ENCODE results near the gene SHOC1.
A peak's percentile ranks its signal among the peaks of the same experiment; 100 is the strongest.

The SHOC1 gene

GRCh38 chr9:111789881-111790280 is 4.9 kb downstream of the SHOC1 start:
- peak; percentile 27 for FAIRE-seq
- no peak for TF ChIP-seq POLR2A (IDR thresholded peaks at IDR 0.05; ENCODE audit: low read depth, low read length)
- DNase-seq (ENCODE audit: insufficient read length, low spot score): no peak

DNA sequence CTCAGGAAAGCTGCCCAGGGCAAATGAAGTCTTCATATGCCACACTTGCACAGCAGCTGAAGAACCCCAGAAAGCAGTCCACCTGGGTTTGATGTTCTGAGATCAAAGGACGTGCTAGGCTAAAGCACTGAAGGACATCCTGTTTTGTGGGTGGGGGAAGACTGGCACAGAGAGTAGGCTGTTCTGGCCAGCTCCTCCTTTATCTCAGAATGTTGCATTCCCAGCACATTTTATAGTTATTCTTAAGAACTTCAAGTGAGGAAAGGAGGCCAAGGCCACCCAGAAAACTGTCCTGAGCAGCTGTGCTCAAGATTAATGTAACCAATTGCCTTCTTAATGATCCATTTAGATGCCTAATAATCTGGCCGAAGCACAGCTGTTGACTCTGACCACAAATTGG is 10.9 kb downstream of the SHOC1 start:
- no peak for TF ChIP-seq POLR2A (IDR thresholded peaks at IDR 0.05; ENCODE audit: low read depth, low read length)
- FAIRE-seq (no peak), DNase-seq (ENCODE audit: insufficient read length, low spot score) (no peak)

DNA sequence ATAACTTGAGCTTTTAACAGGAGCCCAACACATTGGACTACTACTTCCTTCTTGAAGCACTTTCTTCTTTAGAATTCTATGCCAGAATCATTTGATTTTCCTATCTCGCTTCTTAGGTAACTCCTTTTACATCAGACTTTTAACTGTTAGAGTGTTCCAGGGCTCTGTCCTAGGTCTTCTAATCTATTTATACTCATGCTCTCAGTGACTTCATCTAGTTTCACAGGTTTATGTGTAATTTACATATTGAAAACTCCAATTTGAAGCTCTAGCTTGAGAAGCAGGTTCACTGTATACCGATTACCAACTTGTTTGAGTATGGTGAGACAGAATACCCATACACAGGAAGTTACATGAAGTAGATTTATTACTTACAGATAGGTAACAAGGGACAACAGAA is 11.3 kb downstream of the SHOC1 start:
- FAIRE-seq (no peak), DNase-seq (ENCODE audit: insufficient read length, low spot score) (no peak)
- TF ChIP-seq POLR2A (IDR thresholded peaks at IDR 0.05; ENCODE audit: low read depth, low read length): no peak

- FAIRE-seq: no peak
- DNase-seq (ENCODE audit: insufficient read length, low spot score): no peak
- no peak for TF ChIP-seq POLR2A (IDR thresholded peaks at IDR 0.05; ENCODE audit: low read depth, low read length)
Measured at GRCh38 chr9:111766066-111766465, 28.7 kb downstream of the SHOC1 start.

- no peak for TF ChIP-seq POLR2A (IDR thresholded peaks at IDR 0.05; ENCODE audit: low read depth, low read length)
- DNase-seq (ENCODE audit: insufficient read length, low spot score) (no peak), FAIRE-seq (no peak)
Measured at GRCh38 chr9:111762556-111762955, 32.2 kb downstream of the SHOC1 start.

GRCh38 chr9:111759762-111760639 is 34.7 kb downstream of the SHOC1 start:
- DNase-seq (ENCODE audit: insufficient read length, low spot score) (peak; percentile 10), FAIRE-seq (peak; percentile 96)
- TF ChIP-seq POLR2A (IDR thresholded peaks at IDR 0.05; ENCODE audit: low read depth, low read length): no peak

GRCh38 chr9:111754800-111755199 is 39.9 kb downstream of the SHOC1 start:
- no peak for TF ChIP-seq POLR2A (IDR thresholded peaks at IDR 0.05; ENCODE audit: low read depth, low read length)
- FAIRE-seq (no peak), DNase-seq (ENCODE audit: insufficient read length, low spot score) (no peak)

DNA sequence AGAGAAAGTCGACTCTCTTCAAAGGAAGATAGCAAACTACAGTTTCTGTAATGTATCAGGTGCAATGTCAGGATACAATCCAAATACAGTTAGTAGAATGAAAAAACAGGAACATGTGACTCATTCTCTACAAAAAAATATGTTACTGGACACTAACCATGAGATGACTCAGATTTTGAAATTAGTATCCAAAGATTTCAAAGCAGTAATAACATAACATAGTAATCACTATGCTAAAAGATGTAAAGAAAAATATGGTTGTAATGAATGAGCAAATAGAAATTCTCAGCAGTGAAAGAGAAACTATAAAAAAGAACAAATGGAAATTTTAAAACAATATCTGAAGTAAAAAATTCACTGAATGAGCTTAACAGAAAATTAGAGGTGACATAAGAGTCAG is 42.3 kb downstream of the SHOC1 start:
- FAIRE-seq (peak; percentile 82), DNase-seq (ENCODE audit: insufficient read length, low spot score) (no peak)
- no peak for TF ChIP-seq POLR2A (IDR thresholded peaks at IDR 0.05; ENCODE audit: low read depth, low read length)
